ENCODE measurements around the gene AP4B1.
"Not testable (repeated sequence)": the region's sequence is repeated elsewhere in the genome, so short reads cannot be mapped to it uniquely, and the experiment has no call there.

AP4B1 gene

DNA sequence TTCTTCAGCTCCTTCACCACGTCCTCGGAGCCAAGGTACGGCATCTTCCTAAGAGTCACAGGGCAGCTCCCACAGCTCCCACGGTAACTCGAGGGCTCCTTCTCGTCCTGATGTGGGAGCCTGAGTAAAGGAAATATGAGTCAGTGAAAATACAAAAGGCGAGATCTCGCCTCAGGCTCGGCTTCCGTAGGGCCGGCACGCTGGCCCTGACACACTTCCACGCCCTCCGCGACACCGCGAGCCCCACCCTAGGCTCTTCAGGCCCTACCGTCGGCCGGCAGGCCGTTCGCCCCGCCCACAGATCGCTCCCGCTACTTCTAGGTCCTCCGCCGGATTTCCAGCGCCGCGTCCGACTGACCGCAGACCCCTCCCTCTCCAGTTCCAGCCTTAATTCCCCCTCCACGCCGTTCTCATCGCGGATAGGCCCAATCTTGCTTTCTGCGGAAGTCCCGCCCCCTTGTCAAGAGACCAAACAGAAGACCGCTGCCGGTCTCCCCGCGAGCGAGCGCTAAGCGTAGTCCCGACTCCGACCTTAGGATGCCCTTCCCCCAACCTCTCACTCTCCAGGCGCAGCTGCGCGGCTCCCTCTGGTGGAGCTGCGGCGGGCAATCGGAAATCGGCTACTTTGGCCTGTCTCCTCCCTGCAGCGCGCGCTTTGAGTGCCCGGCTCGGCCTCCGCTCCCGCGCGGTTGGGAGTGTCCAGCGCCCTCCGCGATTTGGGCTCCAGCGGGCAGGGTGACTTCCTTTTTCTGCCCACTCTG is at the start of gene AP4B1, which contains the start of gene DCLRE1B:
Gene AP4B1, minus strand, starts transcription at position 126 of the 761 bp plus-strand sequence. Its CDS starts 82 bp downstream, at position 44.
Gene DCLRE1B, plus strand, starts transcription at position 653 of the 761 bp plus-strand sequence. CDS start 261 bp downstream, outside the sequence.
- H3K9ac ChIP-seq (ENCODE audit: insufficient read length, low read depth): peak within 1 kb of the TSS; percentile 99

DNA sequence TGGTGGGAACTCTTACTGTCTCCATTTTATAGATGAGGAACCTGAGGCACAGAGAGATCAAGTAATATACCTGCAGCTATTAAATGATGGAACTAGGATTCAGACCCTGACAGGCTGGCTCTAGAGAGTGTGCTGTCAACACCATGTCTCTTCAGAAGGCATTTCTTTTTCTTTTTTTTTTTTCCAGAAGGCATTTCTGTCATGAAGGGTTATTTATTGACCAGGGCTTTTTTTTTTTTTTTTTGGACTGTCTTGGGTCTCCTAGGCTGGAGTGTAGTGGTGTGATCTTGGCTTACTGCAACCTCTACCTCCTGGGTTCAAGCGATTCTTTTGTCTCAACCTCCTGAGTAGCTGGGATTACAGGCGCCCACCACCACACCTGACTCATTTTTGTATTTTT is 47.1 kb upstream of the AP4B1 start:
- Histone ChIP-seq H3K27me3 (ENCODE audit: insufficient read depth, insufficient read length) (no peaks in the 10 kb centered on the region), H3K36me3 (ENCODE audit: insufficient read depth, insufficient read length, low read length) (peaks cover 42% of the 10 kb centered on the region), H3K9ac (ENCODE audit: insufficient read length, low read depth) (no peak overlapping the region), H3K4me1 (ENCODE audit: insufficient read depth, insufficient read length) (no peaks in the 10 kb centered on the region), H3K9me3 (ENCODE audit: insufficient read depth, low read length) (no peaks in the 10 kb centered on the region), H3K4me3 (ENCODE audit: insufficient read length, low read depth) (no peak overlapping the region)
- no peak for TF ChIP-seq ZNF274 (IDR thresholded peaks at IDR 0.05; ENCODE audit: low read depth, low read length)
- no peak for TF ChIP-seq SUZ12 (IDR thresholded peaks at IDR 0.05; ENCODE audit: extremely low read depth, insufficient read depth, insufficient read length)
- no peak for TF ChIP-seq YY1 (IDR thresholded peaks at IDR 0.05; ENCODE audit: insufficient read depth, insufficient read length)
- DNase-seq (ENCODE audit: low read depth, low spot score): no peak

More for the DNA sequence above, at the start of gene AP4B1, which contains the start of gene DCLRE1B:
- peaks cover 61% of the 10 kb centered on the region for H3K36me3 ChIP-seq (ENCODE audit: insufficient read depth, insufficient read length, low read length)
- no peaks in the 10 kb centered on the region for H3K4me1 ChIP-seq (ENCODE audit: insufficient read depth, insufficient read length)
- no peaks in the 10 kb centered on the region for H3K9me3 ChIP-seq (ENCODE audit: insufficient read depth, low read length)
- no peak for TF ChIP-seq ZNF274 (IDR thresholded peaks at IDR 0.05; ENCODE audit: low read depth, low read length)
- TF ChIP-seq YY1 (IDR thresholded peaks at IDR 0.05; ENCODE audit: insufficient read depth, insufficient read length): peak; percentile 36
- TF ChIP-seq SUZ12 (IDR thresholded peaks at IDR 0.05; ENCODE audit: extremely low read depth, insufficient read depth, insufficient read length): no peak
- DNase-seq (ENCODE audit: low read depth, low spot score): peak; percentile 100
- no peaks in the 10 kb centered on the region for H3K27me3 ChIP-seq (ENCODE audit: insufficient read depth, insufficient read length)
- peak within 1 kb of the TSS; percentile 99 for H3K4me3 ChIP-seq (ENCODE audit: insufficient read length, low read depth)

DNA sequence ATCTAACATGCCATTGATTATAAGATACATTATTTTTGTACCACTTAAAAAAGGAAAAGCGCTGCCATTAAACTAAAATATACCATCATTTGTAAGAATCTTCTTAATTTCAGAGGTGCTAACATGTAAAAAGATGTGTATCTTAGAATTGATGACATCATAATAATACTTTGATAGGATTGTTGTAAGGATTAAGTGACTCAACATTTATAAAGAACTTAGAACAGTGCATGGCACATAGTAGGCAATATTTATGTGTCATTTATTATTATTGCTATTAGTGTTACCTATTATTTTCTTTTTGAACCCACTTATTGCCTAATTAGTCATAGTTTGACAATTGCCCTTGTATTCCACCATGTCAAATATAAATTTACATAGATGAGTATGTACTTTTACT is 46.3 kb upstream of the AP4B1 start:
- DNase-seq (ENCODE audit: low read depth, low spot score): no peak
- Histone ChIP-seq H3K4me3 (ENCODE audit: insufficient read length, low read depth) (no peak overlapping the region), H3K9ac (ENCODE audit: insufficient read length, low read depth) (no peak overlapping the region), H3K27me3 (ENCODE audit: insufficient read depth, insufficient read length) (no peaks in the 10 kb centered on the region), H3K36me3 (ENCODE audit: insufficient read depth, insufficient read length, low read length) (peaks cover 37% of the 10 kb centered on the region), H3K4me1 (ENCODE audit: insufficient read depth, insufficient read length) (no peaks in the 10 kb centered on the region), H3K9me3 (ENCODE audit: insufficient read depth, low read length) (no peaks in the 10 kb centered on the region)
- no peak for TF ChIP-seq SUZ12 (IDR thresholded peaks at IDR 0.05; ENCODE audit: extremely low read depth, insufficient read depth, insufficient read length)
- no peak for TF ChIP-seq YY1 (IDR thresholded peaks at IDR 0.05; ENCODE audit: insufficient read depth, insufficient read length)
- TF ChIP-seq ZNF274 (IDR thresholded peaks at IDR 0.05; ENCODE audit: low read depth, low read length): no peak

DNA sequence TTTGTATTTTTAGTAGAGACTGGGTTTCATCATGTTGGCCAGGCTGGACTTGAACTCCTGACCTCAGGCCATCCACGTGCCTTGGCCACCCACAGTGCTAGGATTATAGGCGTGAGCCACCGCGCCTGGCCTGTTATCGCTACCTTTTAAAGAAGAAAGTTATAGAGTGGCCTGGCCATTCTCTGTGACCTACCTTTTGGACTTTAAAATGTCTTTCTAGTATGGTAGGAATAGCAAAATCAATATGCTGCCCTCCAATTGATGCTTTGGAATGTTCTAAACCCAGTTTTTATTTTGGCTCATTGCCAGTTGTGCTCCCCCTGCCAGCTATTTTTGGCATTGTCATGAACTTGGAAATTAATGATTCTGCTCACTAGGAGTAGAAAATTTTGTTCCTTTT is 44.4 kb upstream of the AP4B1 start:
- DNase-seq (ENCODE audit: low read depth, low spot score): no peak
- no peaks in the 10 kb centered on the region for H3K4me1 ChIP-seq (ENCODE audit: insufficient read depth, insufficient read length)

DNA sequence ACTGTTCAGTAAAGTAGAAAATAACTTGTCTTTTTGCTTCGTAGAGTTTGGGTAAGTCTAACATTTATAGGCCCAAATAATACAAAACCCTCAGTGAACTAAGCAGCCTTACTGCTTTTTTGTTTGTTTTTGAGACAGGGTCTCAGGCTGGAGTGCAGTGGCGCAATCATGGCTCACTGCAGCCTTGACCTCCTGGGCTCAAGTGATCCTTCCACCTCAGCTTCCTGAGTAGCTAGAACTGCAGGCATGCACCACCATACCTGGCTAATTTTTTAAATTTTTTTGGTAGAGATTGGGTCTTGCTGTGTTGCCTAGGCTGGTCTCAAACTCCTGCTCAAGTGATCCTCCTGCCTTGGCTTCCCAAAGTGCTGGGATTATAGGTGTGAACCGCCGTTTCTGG is 43.6 kb upstream of the AP4B1 start:
- H3K27me3 ChIP-seq (ENCODE audit: insufficient read depth, insufficient read length); H3K4me1 ChIP-seq (ENCODE audit: insufficient read depth, insufficient read length); H3K4me3 ChIP-seq (ENCODE audit: insufficient read length, low read depth); H3K9me3 ChIP-seq (ENCODE audit: insufficient read depth, low read length); DNase-seq (ENCODE audit: low read depth, low spot score); H3K9ac ChIP-seq (ENCODE audit: insufficient read length, low read depth): not testable (repeated sequence)
- H3K36me3 ChIP-seq (ENCODE audit: insufficient read depth, insufficient read length, low read length): peaks cover 27% of the 10 kb centered on the region

More for the DNA sequence above, 44.4 kb upstream of the AP4B1 start:
- Histone ChIP-seq H3K27me3 (ENCODE audit: insufficient read depth, insufficient read length) (no peaks in the 10 kb centered on the region), H3K9ac (ENCODE audit: insufficient read length, low read depth) (no peak overlapping the region), H3K36me3 (ENCODE audit: insufficient read depth, insufficient read length, low read length) (peaks cover 26% of the 10 kb centered on the region), H3K9me3 (ENCODE audit: insufficient read depth, low read length) (no peaks in the 10 kb centered on the region), H3K4me3 (ENCODE audit: insufficient read length, low read depth) (no peak overlapping the region)
- TF ChIP-seq YY1 (IDR thresholded peaks at IDR 0.05; ENCODE audit: insufficient read depth, insufficient read length): no peak
- TF ChIP-seq SUZ12 (IDR thresholded peaks at IDR 0.05; ENCODE audit: extremely low read depth, insufficient read depth, insufficient read length): no peak
- no peak for TF ChIP-seq ZNF274 (IDR thresholded peaks at IDR 0.05; ENCODE audit: low read depth, low read length)

DNA sequence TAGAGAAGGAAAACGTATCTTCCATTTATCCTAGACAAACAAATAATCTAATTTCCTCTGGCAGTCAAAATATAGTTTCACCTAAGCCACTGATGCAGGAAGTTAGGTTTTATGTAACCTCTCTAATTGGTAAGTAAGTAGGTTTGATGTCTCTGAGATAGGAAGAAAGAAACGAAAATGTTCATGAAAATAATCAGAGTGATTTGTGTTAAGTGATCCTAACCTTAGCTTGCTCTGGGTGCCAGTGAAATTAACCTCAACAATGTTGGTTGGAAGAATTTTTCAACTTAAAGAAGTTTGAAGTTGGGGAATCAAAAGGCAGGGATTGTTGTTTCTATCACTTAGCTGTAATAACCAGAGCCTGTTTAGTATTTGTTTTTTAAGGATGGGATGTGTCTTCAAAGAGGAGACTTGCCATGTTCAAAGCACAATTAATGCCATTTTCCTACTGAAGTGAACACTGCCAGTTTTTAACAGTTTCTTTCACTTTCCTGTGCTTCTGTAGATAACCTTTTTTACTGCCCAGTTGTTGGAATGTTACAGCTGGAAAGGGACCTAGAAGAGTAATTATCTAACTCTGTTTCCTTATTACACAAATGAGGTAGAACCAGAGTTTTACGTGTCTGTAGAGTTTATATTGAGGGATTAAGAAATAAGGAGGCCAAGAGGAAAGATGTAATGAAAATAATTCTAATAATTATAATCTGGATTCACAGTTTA is 42.9 kb upstream of the AP4B1 start:
- H3K4me1 ChIP-seq (ENCODE audit: insufficient read depth, insufficient read length): no peaks in the 10 kb centered on the region
- TF ChIP-seq SUZ12 (IDR thresholded peaks at IDR 0.05; ENCODE audit: extremely low read depth, insufficient read depth, insufficient read length): no peak
- no peak for TF ChIP-seq ZNF274 (IDR thresholded peaks at IDR 0.05; ENCODE audit: low read depth, low read length)
- TF ChIP-seq YY1 (IDR thresholded peaks at IDR 0.05; ENCODE audit: insufficient read depth, insufficient read length): no peak
- no peaks in the 10 kb centered on the region for H3K9me3 ChIP-seq (ENCODE audit: insufficient read depth, low read length)
- no peaks in the 10 kb centered on the region for H3K27me3 ChIP-seq (ENCODE audit: insufficient read depth, insufficient read length)
- no peak for DNase-seq (ENCODE audit: low read depth, low spot score)
- H3K36me3 ChIP-seq (ENCODE audit: insufficient read depth, insufficient read length, low read length): peaks cover 27% of the 10 kb centered on the region
- H3K9ac ChIP-seq (ENCODE audit: insufficient read length, low read depth): no peak overlapping the region
- H3K4me3 ChIP-seq (ENCODE audit: insufficient read length, low read depth): no peak overlapping the region

DNA sequence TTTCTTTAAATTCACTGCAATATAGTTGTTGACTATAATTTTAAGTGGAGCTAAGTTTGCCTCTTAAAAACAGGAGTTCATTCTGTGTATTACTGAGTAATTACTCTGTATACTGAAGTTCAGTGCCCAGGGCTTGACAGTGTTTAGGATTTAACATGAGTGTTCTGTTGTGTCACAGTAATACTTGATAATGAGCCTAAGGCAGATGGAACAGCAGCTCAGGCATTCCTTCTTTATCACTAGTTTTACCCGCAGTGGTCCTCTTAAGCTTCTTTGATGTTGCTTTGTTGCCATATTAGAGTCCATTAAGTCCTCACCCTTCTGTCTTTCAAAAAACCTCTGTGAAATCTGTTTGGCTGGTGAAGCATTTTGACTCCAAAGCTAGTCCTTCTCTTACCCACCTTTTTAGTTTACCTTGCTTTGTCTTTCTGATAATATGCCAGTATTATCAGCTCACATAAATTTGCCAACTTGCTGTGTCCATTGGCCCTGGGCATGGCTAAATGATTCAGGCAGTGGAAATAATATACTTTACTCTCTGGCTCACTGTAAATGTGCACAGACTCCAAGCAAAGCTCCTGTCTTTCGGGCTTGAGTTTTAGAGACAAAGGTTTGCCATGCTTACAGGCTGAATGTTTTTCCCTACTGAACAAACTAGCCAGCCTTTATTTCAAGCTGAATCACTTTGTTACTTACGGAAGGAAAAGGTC is 42.2 kb upstream of the AP4B1 start:
- Histone ChIP-seq H3K27me3 (ENCODE audit: insufficient read depth, insufficient read length) (no peaks in the 10 kb centered on the region), H3K4me1 (ENCODE audit: insufficient read depth, insufficient read length) (no peaks in the 10 kb centered on the region), H3K4me3 (ENCODE audit: insufficient read length, low read depth) (no peak overlapping the region), H3K9ac (ENCODE audit: insufficient read length, low read depth) (no peak overlapping the region), H3K36me3 (ENCODE audit: insufficient read depth, insufficient read length, low read length) (peaks cover 32% of the 10 kb centered on the region), H3K9me3 (ENCODE audit: insufficient read depth, low read length) (no peaks in the 10 kb centered on the region)
- DNase-seq (ENCODE audit: low read depth, low spot score): no peak
- no peak for TF ChIP-seq YY1 (IDR thresholded peaks at IDR 0.05; ENCODE audit: insufficient read depth, insufficient read length)
- no peak for TF ChIP-seq ZNF274 (IDR thresholded peaks at IDR 0.05; ENCODE audit: low read depth, low read length)
- no peak for TF ChIP-seq SUZ12 (IDR thresholded peaks at IDR 0.05; ENCODE audit: extremely low read depth, insufficient read depth, insufficient read length)
